Liver (tissue), 9 donors: ENCODE results near the gene LAMA5. TPM values are rescaled to one million over a fixed set of nuclear protein-coding genes. Genes with fewer than 3 reads are reported as not detected.

Experiments used
- DNase-seq: peaks from one replicate; pipeline ENCODE4 v3.0.0-alpha.2; 2017; ENCODE audit warnings: low spot score
- H3K27ac ChIP-seq, 2 donors: one replicate each; pipeline ENCODE4 v1.7.0; 2013; ENCODE audit warnings: inconsistent platforms in 2 of 2, low read length in 2 of 2, control low read depth in 1 of 2, low read depth in 1 of 2, mild to moderate bottlenecking in 1 of 2
- H3K27me3 ChIP-seq, 4 donors: one replicate each; pipeline versions ENCODE4 v1.6.1 to v1.7.0; 2013; ENCODE audit warnings: low read length in 3 of 4, inconsistent platforms in 1 of 4, mild to moderate bottlenecking in 1 of 4, moderate library complexity in 1 of 4; ENCODE audit not compliant: control insufficient read depth in 4 of 4, insufficient read depth in 4 of 4
- H3K36me3 ChIP-seq, 4 donors: one replicate each; pipeline versions ENCODE4 v1.6.1 to v1.7.0; 2013; ENCODE audit warnings: low read length in 3 of 4, mild to moderate bottlenecking in 3 of 4, low read depth in 1 of 4, moderate library complexity in 1 of 4; ENCODE audit not compliant: control insufficient read depth in 4 of 4, insufficient read depth in 3 of 4
- H3K4me1 ChIP-seq, 4 donors: one replicate each; pipeline versions ENCODE4 v1.6.1 to v1.7.0; 2013; ENCODE audit warnings: low read length in 3 of 4, mild to moderate bottlenecking in 3 of 4, moderate library complexity in 1 of 4; ENCODE audit not compliant: control insufficient read depth in 4 of 4, insufficient read depth in 4 of 4
- H3K4me3 ChIP-seq, 3 donors: one replicate each; pipeline versions ENCODE4 v1.6.1 to v1.7.0; 2013; ENCODE audit warnings: low read length in 3 of 3, control low read depth in 1 of 3, low read depth in 1 of 3, mild to moderate bottlenecking in 1 of 3
- H3K9ac ChIP-seq, 2 donors: one replicate each; pipeline ENCODE4 v1.7.0; 2013; ENCODE audit warnings: low read length in 2 of 2, mild to moderate bottlenecking in 2 of 2, moderate library complexity in 2 of 2, control low read depth in 1 of 2, low read depth in 1 of 2
- H3K9me3 ChIP-seq, 4 donors: one replicate each; pipeline versions ENCODE4 v1.6.1 to v1.7.0; 2013; ENCODE audit warnings: low read length in 3 of 4; ENCODE audit not compliant: control insufficient read depth in 4 of 4
- ATF3 ChIP-seq: IDR thresholded peaks from 2 replicates; pipeline ENCODE4 v1.6.1; 2016; ENCODE audit warnings: antibody characterized with exemption
- CTCF ChIP-seq: fragments of 150-350 bp; IDR thresholded peaks from 2 replicates; pipeline ENCODE4 v1.5.1; 2017; ENCODE audit warnings: improper control_type of control experiment, low read depth, low read length; ENCODE audit not compliant: missing input control
- FOXA1 ChIP-seq: IDR thresholded peaks from 2 replicates; pipeline ENCODE4 v1.6.1; 2016; ENCODE audit warnings: antibody characterized with exemption
- FOXA2 ChIP-seq: IDR thresholded peaks from 2 replicates; pipeline ENCODE4 v1.6.1; 2016; ENCODE audit warnings: antibody characterized with exemption
- GABPA ChIP-seq, 2 donors: IDR thresholded peaks in 1 of 2; conservative IDR thresholded peaks in 1 of 2; 2 replicates each; pipeline ENCODE4 v1.6.1; 2016; ENCODE audit warnings: antibody characterized with exemption in 2 of 2, mild to moderate bottlenecking in 1 of 2, moderate library complexity in 1 of 2
- HNF4A ChIP-seq, 2 donors: conservative IDR thresholded peaks; 2 replicates each; pipeline ENCODE4 v1.6.1; 2016; ENCODE audit warnings: antibody characterized with exemption in 2 of 2, mild to moderate bottlenecking in 2 of 2
- HNF4G ChIP-seq: IDR thresholded peaks from 2 replicates; pipeline ENCODE4 v1.6.1; 2016; ENCODE audit warnings: antibody characterized with exemption
- NR2F2 ChIP-seq: IDR thresholded peaks from 2 replicates; pipeline ENCODE4 v1.6.1; 2016; ENCODE audit warnings: antibody characterized with exemption
- RAD21 ChIP-seq, 2 donors: IDR thresholded peaks; 2 replicates each; pipeline ENCODE4 v1.6.1; 2016; ENCODE audit warnings: antibody characterized with exemption in 2 of 2, mild to moderate bottlenecking in 2 of 2
- RXRA ChIP-seq, 2 donors: IDR thresholded peaks; 2 replicates each; pipeline ENCODE4 v1.6.1; 2017 to 2018; ENCODE audit warnings: antibody characterized with exemption in 2 of 2, mild to moderate bottlenecking in 1 of 2
- TAF1 ChIP-seq: conservative IDR thresholded peaks from 2 replicates; pipeline ENCODE4 v1.6.1; 2016; ENCODE audit warnings: antibody characterized with exemption, mild to moderate bottlenecking
- YY1 ChIP-seq: IDR thresholded peaks from 2 replicates; pipeline ENCODE4 v1.6.1; 2016; ENCODE audit warnings: antibody characterized with exemption, mild to moderate bottlenecking
- ZBTB33 ChIP-seq: IDR thresholded peaks from 2 replicates; pipeline ENCODE4 v1.6.1; 2016; ENCODE audit warnings: antibody characterized with exemption
- WGBS: extraction: QIAGEN DNeasy Blood & Tissue Kit; methylation state at CpG from one replicate; pipeline ENCODE4 v1.1.7; 2013; 5-methylcytosine and 5-hydroxymethylcytosine counted together
- polyA plus RNA-seq, 2 donors: library from polyadenylated mRNA; stranded (reverse) in 1 of 2; unstranded in 1 of 2; fragments of 200-250 nt in 1 of 2; fragments of >200 nt in 1 of 2; fragmentation: Nextera tagmentation in 1 of 2; extraction: Ambion mirVana in 1 of 2; gene quantifications; one replicate each; pipeline versions ENCODE4 v1.2.1 to v1.2.3, GENCODE V29; 2013 to 2015
- total RNA-seq, 2 donors: library from RNA; depleted of rRNA; stranded (reverse); fragments of >200 nt; gene quantifications; one replicate each; pipeline ENCODE4 v1.2.3, GENCODE V29; 2014
- TF ChIP-seq, protein P1 (sequence below): IDR thresholded peaks from 2 replicates; pipeline ENCODE4 v1.6.1; 2016; ENCODE audit warnings: antibody characterized with exemption
- TF ChIP-seq, protein P2 (sequence below): IDR thresholded peaks from 2 replicates; pipeline ENCODE4 v1.6.1; 2016; ENCODE audit warnings: antibody characterized with exemption, mild to moderate bottlenecking
- donor health status: healthy.
- donor health status: healthy.
- donor health status: healthy.
- donor health status: healthy.
- donor health status: healthy.

The LAMA5 gene
- total and polyA plus RNA-seq, 4 donors: 3.6 to 40.2 (median 13.7) TPM

DNA sequence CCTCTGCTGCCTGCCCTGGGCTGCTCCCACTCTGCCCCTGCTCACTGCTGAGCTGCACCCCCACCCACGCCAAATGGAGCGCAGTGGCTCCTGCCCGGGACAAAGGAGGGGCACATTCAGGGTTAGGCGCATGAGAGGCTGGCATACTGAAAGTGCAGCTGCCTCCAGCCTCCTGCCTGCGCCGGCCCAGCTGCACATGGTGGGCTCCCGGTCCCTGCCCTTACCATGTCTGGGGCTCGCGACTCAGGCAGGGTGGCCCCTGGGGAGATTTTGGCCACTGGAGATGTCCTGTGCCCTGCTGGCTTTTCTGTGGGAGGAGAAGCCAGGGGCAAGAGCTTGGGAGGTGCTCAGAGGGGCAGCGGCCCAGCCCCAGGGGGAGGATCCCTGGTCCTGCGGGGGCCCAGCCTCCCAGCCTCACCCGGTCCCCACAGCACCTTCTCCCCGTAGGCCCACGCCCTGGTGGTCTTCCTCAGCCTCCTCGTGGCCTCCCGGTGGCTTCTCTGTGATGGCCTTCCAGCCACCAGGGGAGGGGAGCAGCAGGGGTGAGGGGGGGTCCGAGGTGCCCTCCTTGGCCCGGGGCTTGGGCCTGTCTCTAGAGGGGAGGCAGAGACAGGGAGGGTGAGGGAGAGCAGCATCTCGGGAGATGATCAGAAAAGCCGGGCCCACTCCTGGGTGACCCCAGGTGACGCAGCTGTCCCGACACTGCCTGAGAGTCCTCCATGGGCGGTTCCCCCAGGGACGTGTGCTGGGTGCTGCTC lies 48.4 kb upstream of the LAMA5 start:
- Histone ChIP-seq H3K27ac (no peak overlapping the region), H3K4me3 (no peak overlapping the region), H3K4me1 (peaks cover 0 to 3% (median 0%) of the 10 kb centered on the region in 4 donors), H3K9ac (no peak overlapping the region), H3K27me3 (no peaks in the 10 kb centered on the region), H3K9me3 (no peaks in the 10 kb centered on the region), H3K36me3 (no peaks in the 10 kb centered on the region)
- WGBS: 80% methylated on average over 24 of the region's 24 CpGs
- TF ChIP-seq GABPA (IDR thresholded peaks at IDR 0.05 in 1 of 2, conservative IDR thresholded peaks at IDR 0.05 in 1 of 2) (no peak), FOXA2 (no peak), ZBTB33 (no peak), HNF4A (conservative IDR thresholded peaks at IDR 0.05) (no peak), YY1 (no peak), RAD21 (IDR thresholded peaks at IDR 0.05) (no peak), HNF4G (no peak), RXRA (IDR thresholded peaks at IDR 0.05) (no peak), FOXA1 (no peak), TAF1 (no peak)
- TF ChIP-seq, protein P1, sequence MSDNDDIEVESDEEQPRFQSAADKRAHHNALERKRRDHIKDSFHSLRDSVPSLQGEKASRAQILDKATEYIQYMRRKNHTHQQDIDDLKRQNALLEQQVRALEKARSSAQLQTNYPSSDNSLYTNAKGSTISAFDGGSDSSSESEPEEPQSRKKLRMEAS: no peak
- TF ChIP-seq, protein P2, sequence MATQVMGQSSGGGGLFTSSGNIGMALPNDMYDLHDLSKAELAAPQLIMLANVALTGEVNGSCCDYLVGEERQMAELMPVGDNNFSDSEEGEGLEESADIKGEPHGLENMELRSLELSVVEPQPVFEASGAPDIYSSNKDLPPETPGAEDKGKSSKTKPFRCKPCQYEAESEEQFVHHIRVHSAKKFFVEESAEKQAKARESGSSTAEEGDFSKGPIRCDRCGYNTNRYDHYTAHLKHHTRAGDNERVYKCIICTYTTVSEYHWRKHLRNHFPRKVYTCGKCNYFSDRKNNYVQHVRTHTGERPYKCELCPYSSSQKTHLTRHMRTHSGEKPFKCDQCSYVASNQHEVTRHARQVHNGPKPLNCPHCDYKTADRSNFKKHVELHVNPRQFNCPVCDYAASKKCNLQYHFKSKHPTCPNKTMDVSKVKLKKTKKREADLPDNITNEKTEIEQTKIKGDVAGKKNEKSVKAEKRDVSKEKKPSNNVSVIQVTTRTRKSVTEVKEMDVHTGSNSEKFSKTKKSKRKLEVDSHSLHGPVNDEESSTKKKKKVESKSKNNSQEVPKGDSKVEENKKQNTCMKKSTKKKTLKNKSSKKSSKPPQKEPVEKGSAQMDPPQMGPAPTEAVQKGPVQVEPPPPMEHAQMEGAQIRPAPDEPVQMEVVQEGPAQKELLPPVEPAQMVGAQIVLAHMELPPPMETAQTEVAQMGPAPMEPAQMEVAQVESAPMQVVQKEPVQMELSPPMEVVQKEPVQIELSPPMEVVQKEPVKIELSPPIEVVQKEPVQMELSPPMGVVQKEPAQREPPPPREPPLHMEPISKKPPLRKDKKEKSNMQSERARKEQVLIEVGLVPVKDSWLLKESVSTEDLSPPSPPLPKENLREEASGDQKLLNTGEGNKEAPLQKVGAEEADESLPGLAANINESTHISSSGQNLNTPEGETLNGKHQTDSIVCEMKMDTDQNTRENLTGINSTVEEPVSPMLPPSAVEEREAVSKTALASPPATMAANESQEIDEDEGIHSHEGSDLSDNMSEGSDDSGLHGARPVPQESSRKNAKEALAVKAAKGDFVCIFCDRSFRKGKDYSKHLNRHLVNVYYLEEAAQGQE: no peak
- no peak for DNase-seq

DNA sequence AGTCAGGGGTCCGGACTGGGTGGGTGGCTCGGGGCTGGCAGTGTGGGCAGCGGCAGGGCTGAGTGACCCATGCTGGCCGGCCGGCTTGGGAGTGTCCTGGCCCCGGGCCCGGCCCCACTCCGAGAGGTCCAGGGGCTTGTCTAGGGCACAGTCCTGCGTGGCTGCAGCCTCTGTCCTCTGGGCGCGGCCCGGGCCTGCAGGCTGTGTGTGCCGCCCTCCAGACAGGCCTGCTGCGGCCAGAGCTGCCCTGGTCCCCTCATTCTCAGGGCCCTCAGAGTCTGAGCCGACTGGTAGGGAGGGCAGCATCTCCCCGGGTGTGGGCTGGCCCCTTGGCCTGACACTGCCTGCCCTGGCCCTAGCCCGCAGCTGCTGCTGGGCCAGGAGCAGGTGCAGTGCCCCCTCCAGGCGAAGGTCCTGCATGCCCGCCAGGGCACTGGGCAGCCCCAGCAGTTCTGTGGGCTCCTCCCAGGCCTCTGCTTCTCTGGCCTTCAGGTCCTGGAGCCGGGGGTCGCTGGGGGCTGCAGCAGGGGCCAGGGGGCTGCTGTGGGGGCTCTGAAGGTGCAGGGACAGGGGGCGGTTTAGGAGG lies 46.9 kb upstream of the LAMA5 start:
- Histone ChIP-seq H3K4me1 (peaks cover 0 to 13% (median 2%) of the 10 kb centered on the region in 4 donors), H3K36me3 (no peaks in the 10 kb centered on the region), H3K27ac (no peak overlapping the region), H3K4me3 (no peak overlapping the region), H3K9ac (no peak overlapping the region), H3K9me3 (no peaks in the 10 kb centered on the region), H3K27me3 (no peaks in the 10 kb centered on the region)
- 83% methylated on average over 22 of the region's 22 CpGs for WGBS
- no peak for DNase-seq
- TF ChIP-seq NR2F2: no peak
- no peak for TF ChIP-seq ATF3
- no peak for TF ChIP-seq RAD21 (IDR thresholded peaks at IDR 0.05)
- no peak for TF ChIP-seq FOXA2
- TF ChIP-seq HNF4G: no peak
- no peak for TF ChIP-seq CTCF
- TF ChIP-seq, protein P2: no peak
- TF ChIP-seq GABPA (IDR thresholded peaks at IDR 0.05 in 1 of 2, conservative IDR thresholded peaks at IDR 0.05 in 1 of 2): no peak
- TF ChIP-seq ZBTB33: no peak
